ENCODE measurements around the gene C12orf57. TPM values are rescaled to one million over a fixed set of nuclear protein-coding genes. Genes with fewer than 3 reads are reported as not detected.
A peak's percentile ranks its signal among the peaks of the same experiment; 100 is the strongest.

Gene C12orf57
- total RNA-seq, 1 donor from 2014 or later, result 197 TPM

GRCh38 chr12:6909421-6910145 lies 34.2 kb upstream of the C12orf57 start:
- peaks cover 11% of the 10 kb centered on the region for H3K4me1 ChIP-seq
- ATAC-seq, result no peak
- intact Hi-C loops (cut with DNase I), result no loop called here
- no peak overlapping the region for H3K27ac ChIP-seq
- no peak for DNase-seq
- TF ChIP-seq, protein P1, sequence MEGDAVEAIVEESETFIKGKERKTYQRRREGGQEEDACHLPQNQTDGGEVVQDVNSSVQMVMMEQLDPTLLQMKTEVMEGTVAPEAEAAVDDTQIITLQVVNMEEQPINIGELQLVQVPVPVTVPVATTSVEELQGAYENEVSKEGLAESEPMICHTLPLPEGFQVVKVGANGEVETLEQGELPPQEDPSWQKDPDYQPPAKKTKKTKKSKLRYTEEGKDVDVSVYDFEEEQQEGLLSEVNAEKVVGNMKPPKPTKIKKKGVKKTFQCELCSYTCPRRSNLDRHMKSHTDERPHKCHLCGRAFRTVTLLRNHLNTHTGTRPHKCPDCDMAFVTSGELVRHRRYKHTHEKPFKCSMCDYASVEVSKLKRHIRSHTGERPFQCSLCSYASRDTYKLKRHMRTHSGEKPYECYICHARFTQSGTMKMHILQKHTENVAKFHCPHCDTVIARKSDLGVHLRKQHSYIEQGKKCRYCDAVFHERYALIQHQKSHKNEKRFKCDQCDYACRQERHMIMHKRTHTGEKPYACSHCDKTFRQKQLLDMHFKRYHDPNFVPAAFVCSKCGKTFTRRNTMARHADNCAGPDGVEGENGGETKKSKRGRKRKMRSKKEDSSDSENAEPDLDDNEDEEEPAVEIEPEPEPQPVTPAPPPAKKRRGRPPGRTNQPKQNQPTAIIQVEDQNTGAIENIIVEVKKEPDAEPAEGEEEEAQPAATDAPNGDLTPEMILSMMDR (IDR thresholded peaks at IDR 0.05), result no peak
- no peak overlapping the region for H3K4me3 ChIP-seq
- H3K27me3 ChIP-seq, result no peaks in the 10 kb centered on the region
- H3K36me3 ChIP-seq, result no peaks in the 10 kb centered on the region
- H3K9me3 ChIP-seq, result no peaks in the 10 kb centered on the region

- Histone ChIP-seq H3K4me3 (no peak overlapping the region), H3K27me3 (no peaks in the 10 kb centered on the region), H3K9me3 (no peaks in the 10 kb centered on the region), H3K4me1 (peaks cover 6% of the 10 kb centered on the region), H3K36me3 (no peaks in the 10 kb centered on the region), H3K27ac (no peak overlapping the region)
- DNase-seq (no peak), ATAC-seq (no peak)
- intact Hi-C loops (cut with DNase I), result no loop called here
- TF ChIP-seq, protein P1 (IDR thresholded peaks at IDR 0.05), result no peak
These were observed 31.5 kb upstream of the C12orf57 start for GRCh38 chr12:6912164-6912935.

DNA sequence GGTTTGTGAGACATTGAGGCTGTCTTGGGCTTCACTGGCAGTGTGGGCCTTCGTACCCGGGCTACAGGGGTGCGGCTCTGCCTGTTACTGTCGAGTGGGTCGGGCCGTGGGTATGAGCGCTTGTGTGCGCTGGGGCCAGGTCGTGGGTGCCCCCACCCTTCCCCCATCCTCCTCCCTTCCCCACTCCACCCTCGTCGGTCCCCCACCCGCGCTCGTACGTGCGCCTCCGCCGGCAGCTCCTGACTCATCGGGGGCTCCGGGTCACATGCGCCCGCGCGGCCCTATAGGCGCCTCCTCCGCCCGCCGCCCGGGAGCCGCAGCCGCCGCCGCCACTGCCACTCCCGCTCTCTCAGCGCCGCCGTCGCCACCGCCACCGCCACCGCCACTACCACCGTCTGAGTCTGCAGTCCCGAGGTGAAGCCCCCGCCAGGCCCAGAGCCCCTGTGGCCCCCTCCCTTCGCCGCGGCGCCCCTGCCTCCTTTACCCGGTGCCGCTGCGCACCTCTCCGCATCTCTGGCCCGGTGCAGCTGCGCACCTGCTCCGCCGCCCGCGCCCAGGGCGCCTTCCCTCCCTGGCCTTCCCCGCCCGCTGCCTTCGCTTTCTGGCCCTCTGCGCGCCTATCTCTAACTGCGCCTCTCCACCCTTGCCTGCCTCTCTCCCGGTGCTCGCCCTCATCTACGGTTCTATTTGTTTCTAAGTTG lies 29.4 kb upstream of the C12orf57 start, which contains the start of gene ENO2:
ENO2 (plus strand) TSS at position 335 of the 701 bp plus-strand sequence. CDS start 1,253 bp downstream, outside the sequence.
- peak; percentile 90 for DNase-seq

GRCh38 chr12:6914947-6915788 lies 28.7 kb upstream of the C12orf57 start:
- H3K27me3 ChIP-seq, result no peaks in the 10 kb centered on the region
- H3K36me3 ChIP-seq, result no peaks in the 10 kb centered on the region
- H3K4me3 ChIP-seq, result peak overlapping the region; percentile 62
- no peak for DNase-seq
- peak; percentile 5 for ATAC-seq
- H3K27ac ChIP-seq, result peak overlapping the region; percentile 80
- peaks cover 6% of the 10 kb centered on the region for H3K4me1 ChIP-seq
- intact Hi-C loops (cut with DNase I), result no loop called here
- TF ChIP-seq, protein P1 (IDR thresholded peaks at IDR 0.05), result no peak
- H3K9me3 ChIP-seq, result no peaks in the 10 kb centered on the region

More for the DNA sequence above, 29.4 kb upstream of the C12orf57 start, which contains the start of gene ENO2:
- Histone ChIP-seq H3K4me3 (peak within 1 kb of the TSS; percentile 62), H3K36me3 (no peaks in the 10 kb centered on the region), H3K9me3 (no peaks in the 10 kb centered on the region), H3K27me3 (no peaks in the 10 kb centered on the region), H3K4me1 (peaks cover 6% of the 10 kb centered on the region), H3K27ac (peak within 1 kb of the TSS; percentile 80)
- TF ChIP-seq, protein P1 (IDR thresholded peaks at IDR 0.05), result no peak
- intact Hi-C loops (cut with DNase I), result no loop called here
- ATAC-seq, result peak; percentile 90

DNA sequence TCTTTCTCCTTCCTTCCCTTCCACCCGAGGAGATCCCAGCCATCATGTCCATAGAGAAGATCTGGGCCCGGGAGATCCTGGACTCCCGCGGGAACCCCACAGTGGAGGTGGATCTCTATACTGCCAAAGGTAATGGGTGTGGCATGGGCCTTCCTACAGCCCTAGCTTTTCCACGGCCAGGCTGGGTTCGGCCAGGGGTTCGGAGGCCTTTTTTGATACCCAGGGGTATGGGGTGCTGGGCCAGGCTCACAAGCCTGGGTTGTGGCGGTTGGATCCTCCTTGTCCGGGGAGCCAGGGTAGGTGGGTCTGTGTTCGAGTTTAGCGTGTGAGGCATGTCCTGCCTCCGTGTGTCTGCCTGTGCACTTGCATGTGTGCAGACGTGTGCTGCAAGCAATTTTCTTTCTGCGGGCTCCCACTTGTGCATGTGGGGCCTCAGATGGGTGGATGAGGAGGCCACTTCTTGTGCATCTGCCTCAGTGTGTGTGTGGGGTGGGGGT lies 28.0 kb upstream of the C12orf57 start:
- TF ChIP-seq, protein P1 (IDR thresholded peaks at IDR 0.05), result no peak
- Histone ChIP-seq H3K27ac (no peak overlapping the region), H3K36me3 (no peaks in the 10 kb centered on the region), H3K4me1 (peaks cover 6% of the 10 kb centered on the region), H3K9me3 (no peaks in the 10 kb centered on the region), H3K4me3 (no peak overlapping the region), H3K27me3 (no peaks in the 10 kb centered on the region)
- no peak for DNase-seq
- ATAC-seq, result no peak
- intact Hi-C loops (cut with DNase I), result no loop called here

Measured in upper lobe of right lung (tissue), 1 donor.